Endodermal cell (in vitro differentiated cells): ENCODE measurements around the gene ZNF516. TPM values are rescaled to one million over a fixed set of nuclear protein-coding genes. Genes with fewer than 3 reads are reported as not detected.

Experiments
- DNase-seq: peaks from one replicate; pipeline ENCODE4 v3.0.0-alpha.2; 2017
- H3K27ac ChIP-seq: 2 replicates; pipeline ENCODE4 v1.5.1; 2013; ENCODE audit warnings: mild to moderate bottlenecking, low read depth, low read length, moderate library complexity
- H3K27me3 ChIP-seq: 2 replicates; pipeline ENCODE4 v1.6.1; 2013; ENCODE audit warnings: mild to moderate bottlenecking, low read length, moderate library complexity; ENCODE audit not compliant: insufficient read depth, control insufficient read depth, poor library complexity, severe bottlenecking
- H3K36me3 ChIP-seq: 2 replicates; pipeline ENCODE4 v1.7.0; 2013; ENCODE audit warnings: mild to moderate bottlenecking, low read length, moderate library complexity; ENCODE audit not compliant: control insufficient read depth, insufficient read depth
- H3K4me1 ChIP-seq: one replicate; pipeline ENCODE4 v1.7.0; 2013; ENCODE audit warnings: low read length; ENCODE audit not compliant: control insufficient read depth, insufficient read depth
- H3K4me3 ChIP-seq: 2 replicates; pipeline ENCODE4 v1.5.1; 2013; ENCODE audit warnings: mild to moderate bottlenecking, low read length, moderate library complexity
- H3K9ac ChIP-seq: 2 replicates; pipeline ENCODE4 v1.6.1; 2013; ENCODE audit warnings: mild to moderate bottlenecking, low read length, moderate library complexity; ENCODE audit not compliant: poor library complexity, severe bottlenecking; ENCODE audit errors: extremely low read depth
- H3K9me3 ChIP-seq: 2 replicates; pipeline ENCODE4 v1.6.1; 2013; ENCODE audit warnings: mild to moderate bottlenecking, low read length, moderate library complexity; ENCODE audit not compliant: control insufficient read depth
- H3K27ac Mint-ChIP-seq: 2 replicates; pipeline ENCODE4 v1.8.0; 2020; ENCODE audit warnings: mixed read lengths
- H3K27me3 Mint-ChIP-seq: 2 replicates; pipeline ENCODE4 v1.8.0; 2021; ENCODE audit warnings: mild to moderate bottlenecking, mixed read lengths; ENCODE audit not compliant: insufficient read depth
- H3K36me3 Mint-ChIP-seq: 2 replicates; pipeline ENCODE4 v1.8.0; 2020; ENCODE audit warnings: low read depth, mixed read lengths
- H3K4me1 Mint-ChIP-seq: 2 replicates; pipeline ENCODE4 v1.8.0; 2020; ENCODE audit warnings: mixed read lengths
- H3K4me3 Mint-ChIP-seq: 2 replicates; pipeline ENCODE4 v1.8.0; 2020; ENCODE audit warnings: mild to moderate bottlenecking, moderate library complexity, mixed read lengths
- H3K9me3 Mint-ChIP-seq: 2 replicates; pipeline ENCODE4 v1.8.0; 2020; ENCODE audit warnings: mild to moderate bottlenecking, mixed read lengths
- CTCF ChIP-seq: fragments of 200-600 bp; sonication (generic); conservative IDR thresholded peaks from 2 replicates; pipeline ENCODE4 v1.5.0; 2021; ENCODE audit warnings: antibody characterized with exemption, mild to moderate bottlenecking
- WGBS, 2 experiments: methylation state at CpG; one replicate each; pipeline versions ENCODE4 v1.1.5 to v1.1.7; 2013; ENCODE audit warnings: missing lambda C conversion rate in 2 of 2, mixed read lengths in 1 of 2; ENCODE audit not compliant: insufficient coverage in 1 of 2, insufficient read length in 1 of 2; 5-methylcytosine and 5-hydroxymethylcytosine counted together
- total RNA-seq, 2 donors: library from RNA; stranded (reverse); fragmentation: NEBNext Ultra II Directional in 1 of 2; extraction: Animal tissue kit (Norgen Biotek cat#: 25700) in 1 of 2; gene quantifications; 2 replicates in 1 of 2; 3 replicates in 1 of 2; pipeline ENCODE4 v1.2.1, GENCODE V29; 2021

Gene ZNF516
- total RNA-seq, 2 donors from 2014 or later, result 60.2 to 77.9 TPM

- no peak overlapping the region for H3K27ac ChIP-seq
- no peaks in the 10 kb centered on the region for H3K27me3 ChIP-seq
- H3K9me3 ChIP-seq, result no peaks in the 10 kb centered on the region
- no peak for DNase-seq
- peaks cover 16% of the 10 kb centered on the region for H3K36me3 ChIP-seq
- TF ChIP-seq CTCF, result no peak
- Mint-ChIP-seq H3K4me1 (peaks cover 43% of the 10 kb centered on the region), H3K4me3 (no peak overlapping the region), H3K9me3 (no peaks in the 10 kb centered on the region), H3K27me3 (no peaks in the 10 kb centered on the region), H3K27ac (no peak overlapping the region), H3K36me3 (peaks cover 14% of the 10 kb centered on the region)
- no peak overlapping the region for H3K9ac ChIP-seq
- 86 to 87% methylated on average over 8 to 13 of the region's 13 CpGs for WGBS, 2 experiments
- H3K4me1 ChIP-seq, result peaks cover 4% of the 10 kb centered on the region
- no peak overlapping the region for H3K4me3 ChIP-seq
Observed at GRCh38 chr18:76444446-76445105, 50.5 kb downstream of the ZNF516 start.

- no peak overlapping the region for H3K4me3 ChIP-seq
- H3K27me3 ChIP-seq, result no peaks in the 10 kb centered on the region
- H3K4me1 ChIP-seq, result peaks cover 4% of the 10 kb centered on the region
- no peaks in the 10 kb centered on the region for H3K27me3 Mint-ChIP-seq
- 94 to 96% methylated on average over 13 to 18 of the region's 18 CpGs for WGBS, 2 experiments
- no peaks in the 10 kb centered on the region for H3K9me3 Mint-ChIP-seq
- peaks cover 23% of the 10 kb centered on the region for H3K36me3 ChIP-seq
- no peak overlapping the region for H3K27ac ChIP-seq
- H3K9me3 ChIP-seq, result no peaks in the 10 kb centered on the region
- H3K4me3 Mint-ChIP-seq, result no peak overlapping the region
- TF ChIP-seq CTCF, result no peak
- no peak overlapping the region for H3K9ac ChIP-seq
- H3K36me3 Mint-ChIP-seq, result peaks cover 14% of the 10 kb centered on the region
- DNase-seq, result no peak
- H3K4me1 Mint-ChIP-seq, result peaks cover 37% of the 10 kb centered on the region
- peak overlapping the region; percentile 26 for H3K27ac Mint-ChIP-seq
Observed at GRCh38 chr18:76443519-76444445, 51.3 kb downstream of the ZNF516 start.

- Histone ChIP-seq H3K27me3 (no peaks in the 10 kb centered on the region), H3K9ac (no peak overlapping the region), H3K4me1 (peaks cover 4% of the 10 kb centered on the region), H3K36me3 (peaks cover 31% of the 10 kb centered on the region), H3K9me3 (no peaks in the 10 kb centered on the region), H3K4me3 (no peak overlapping the region), H3K27ac (no peak overlapping the region)
- no peak for TF ChIP-seq CTCF
- Mint-ChIP-seq H3K9me3 (no peaks in the 10 kb centered on the region), H3K27ac (no peak overlapping the region), H3K4me3 (no peak overlapping the region), H3K4me1 (peaks cover 30% of the 10 kb centered on the region), H3K36me3 (peaks cover 15% of the 10 kb centered on the region), H3K27me3 (no peaks in the 10 kb centered on the region)
- WGBS, 2 experiments, result 96 to 98% methylated on average over 43 to 66 of the region's 66 CpGs
- no peak for DNase-seq
Observed at GRCh38 chr18:76442413-76443171, 52.5 kb downstream of the ZNF516 start.
